SH-SY5Y (cell line): ENCODE data around the gene S100A6.

Source experiments
- GATA2 ChIP-seq: IDR thresholded peaks from 2 replicates; pipeline ENCODE4 v1.6.1; 2011; ENCODE audit warnings: mild to moderate bottlenecking, low read depth, low read length
- GATA3 ChIP-seq: IDR thresholded peaks from 2 replicates; pipeline ENCODE4 v1.6.1; 2011; ENCODE audit warnings: low read depth, mild to moderate bottlenecking, low read length, moderate library complexity

GRCh38 chr1:153513666-153514065 lies 22.1 kb downstream of the S100A6 start:
- TF ChIP-seq GATA2 (no peak), GATA3 (no peak)
